ENCODE data around the gene IGFBPL1.

- TF ChIP-seq CTCF (IDR thresholded peaks at IDR 0.05) (no peak), RAD21 (conservative IDR thresholded peaks at IDR 0.05 in 1 of 2, IDR thresholded peaks at IDR 0.05 in 1 of 2) (no peak)
These were observed 21.1 kb upstream of the IGFBPL1 start for GRCh38 chr9:38445154-38446043.
